ENCODE data around the gene DNAJC7.

DNA sequence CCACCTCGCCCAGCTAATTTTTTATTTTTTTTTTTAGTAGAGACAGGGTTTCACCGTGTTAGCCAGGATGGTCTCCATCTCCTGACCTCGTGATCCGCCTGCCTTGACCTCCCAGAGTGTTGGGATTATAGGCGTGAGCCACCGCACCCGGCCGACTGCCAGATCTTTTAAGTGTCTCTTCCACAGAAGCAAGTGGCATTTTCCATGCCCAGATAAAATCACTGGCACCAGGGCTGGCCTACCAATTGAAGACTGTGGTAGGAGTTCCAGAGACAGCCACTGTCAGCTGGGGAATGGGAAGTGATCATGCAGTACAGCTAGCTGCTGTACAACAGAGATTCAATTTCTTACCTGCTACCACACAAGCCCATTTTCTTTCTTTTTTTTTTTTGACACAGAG, 32.8 kb downstream of the DNAJC7 start:
- TF ChIP-seq, protein P1, sequence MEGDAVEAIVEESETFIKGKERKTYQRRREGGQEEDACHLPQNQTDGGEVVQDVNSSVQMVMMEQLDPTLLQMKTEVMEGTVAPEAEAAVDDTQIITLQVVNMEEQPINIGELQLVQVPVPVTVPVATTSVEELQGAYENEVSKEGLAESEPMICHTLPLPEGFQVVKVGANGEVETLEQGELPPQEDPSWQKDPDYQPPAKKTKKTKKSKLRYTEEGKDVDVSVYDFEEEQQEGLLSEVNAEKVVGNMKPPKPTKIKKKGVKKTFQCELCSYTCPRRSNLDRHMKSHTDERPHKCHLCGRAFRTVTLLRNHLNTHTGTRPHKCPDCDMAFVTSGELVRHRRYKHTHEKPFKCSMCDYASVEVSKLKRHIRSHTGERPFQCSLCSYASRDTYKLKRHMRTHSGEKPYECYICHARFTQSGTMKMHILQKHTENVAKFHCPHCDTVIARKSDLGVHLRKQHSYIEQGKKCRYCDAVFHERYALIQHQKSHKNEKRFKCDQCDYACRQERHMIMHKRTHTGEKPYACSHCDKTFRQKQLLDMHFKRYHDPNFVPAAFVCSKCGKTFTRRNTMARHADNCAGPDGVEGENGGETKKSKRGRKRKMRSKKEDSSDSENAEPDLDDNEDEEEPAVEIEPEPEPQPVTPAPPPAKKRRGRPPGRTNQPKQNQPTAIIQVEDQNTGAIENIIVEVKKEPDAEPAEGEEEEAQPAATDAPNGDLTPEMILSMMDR (IDR thresholded peaks at IDR 0.05; ENCODE audit: insufficient read depth, low read length) = no peak
- TF ChIP-seq POLR2AphosphoS5 (IDR thresholded peaks at IDR 0.05; ENCODE audit: low read depth) = no peak
- TF ChIP-seq, protein P2, sequence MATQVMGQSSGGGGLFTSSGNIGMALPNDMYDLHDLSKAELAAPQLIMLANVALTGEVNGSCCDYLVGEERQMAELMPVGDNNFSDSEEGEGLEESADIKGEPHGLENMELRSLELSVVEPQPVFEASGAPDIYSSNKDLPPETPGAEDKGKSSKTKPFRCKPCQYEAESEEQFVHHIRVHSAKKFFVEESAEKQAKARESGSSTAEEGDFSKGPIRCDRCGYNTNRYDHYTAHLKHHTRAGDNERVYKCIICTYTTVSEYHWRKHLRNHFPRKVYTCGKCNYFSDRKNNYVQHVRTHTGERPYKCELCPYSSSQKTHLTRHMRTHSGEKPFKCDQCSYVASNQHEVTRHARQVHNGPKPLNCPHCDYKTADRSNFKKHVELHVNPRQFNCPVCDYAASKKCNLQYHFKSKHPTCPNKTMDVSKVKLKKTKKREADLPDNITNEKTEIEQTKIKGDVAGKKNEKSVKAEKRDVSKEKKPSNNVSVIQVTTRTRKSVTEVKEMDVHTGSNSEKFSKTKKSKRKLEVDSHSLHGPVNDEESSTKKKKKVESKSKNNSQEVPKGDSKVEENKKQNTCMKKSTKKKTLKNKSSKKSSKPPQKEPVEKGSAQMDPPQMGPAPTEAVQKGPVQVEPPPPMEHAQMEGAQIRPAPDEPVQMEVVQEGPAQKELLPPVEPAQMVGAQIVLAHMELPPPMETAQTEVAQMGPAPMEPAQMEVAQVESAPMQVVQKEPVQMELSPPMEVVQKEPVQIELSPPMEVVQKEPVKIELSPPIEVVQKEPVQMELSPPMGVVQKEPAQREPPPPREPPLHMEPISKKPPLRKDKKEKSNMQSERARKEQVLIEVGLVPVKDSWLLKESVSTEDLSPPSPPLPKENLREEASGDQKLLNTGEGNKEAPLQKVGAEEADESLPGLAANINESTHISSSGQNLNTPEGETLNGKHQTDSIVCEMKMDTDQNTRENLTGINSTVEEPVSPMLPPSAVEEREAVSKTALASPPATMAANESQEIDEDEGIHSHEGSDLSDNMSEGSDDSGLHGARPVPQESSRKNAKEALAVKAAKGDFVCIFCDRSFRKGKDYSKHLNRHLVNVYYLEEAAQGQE (IDR thresholded peaks at IDR 0.05; ENCODE audit: insufficient replicate concordance, low read depth) = no peak
- no peak for TF ChIP-seq GABPA (IDR thresholded peaks at IDR 0.05; ENCODE audit: low read depth)

All from HL-60 (cell line).